DND-41 (cell line): ENCODE measurements around the gene BCR.

Source experiments
- ATAC-seq: fragments of 200-7000 bp; cut with Tn5 transposase; 3 replicates; pipeline ENCODE4 v1.9.1; 2021; ENCODE audit warnings: low read depth; ENCODE audit not compliant: insufficient read depth
- DNase-seq: peaks from one replicate; pipeline ENCODE4 v3.0.0-alpha.2; 2020
- H2AFZ ChIP-seq: 2 replicates; pipeline ENCODE4 v1.6.0; 2012; ENCODE audit warnings: low read depth, low read length
- H3K27ac ChIP-seq: 2 replicates; pipeline ENCODE4 v1.5.1; 2012; ENCODE audit warnings: low read length, inconsistent platforms
- H3K27me3 ChIP-seq: fragments of 200-600 bp; sonication (generic); 2 replicates; pipeline ENCODE4 v1.6.0; 2012; ENCODE audit warnings: low read length, mild to moderate bottlenecking, inconsistent platforms; ENCODE audit not compliant: insufficient read depth, poor library complexity
- H3K36me3 ChIP-seq: 2 replicates; pipeline ENCODE4 v1.5.1; 2012; ENCODE audit warnings: low read length, inconsistent platforms; ENCODE audit not compliant: insufficient read depth
- H3K4me1 ChIP-seq: 2 replicates; pipeline ENCODE4 v1.5.1; 2012; ENCODE audit warnings: mild to moderate bottlenecking, low read length; ENCODE audit not compliant: insufficient read depth
- H3K4me2 ChIP-seq: 2 replicates; pipeline ENCODE4 v1.6.0; 2012; ENCODE audit warnings: mild to moderate bottlenecking, moderate library complexity, low read length, inconsistent platforms; ENCODE audit not compliant: insufficient read depth
- H3K4me3 ChIP-seq, 2 experiments: fragments of 200-600 bp in 1 of 2; shearing (Covaris generic) in 1 of 2; 2 replicates each; pipeline ENCODE4 v1.5.1; 2012 to 2016; ENCODE audit warnings: inconsistent platforms in 2 of 2, low read length in 2 of 2, mild to moderate bottlenecking in 2 of 2, low read depth in 1 of 2, moderate library complexity in 1 of 2
- H3K79me2 ChIP-seq: 2 replicates; pipeline ENCODE4 v1.6.0; 2012; ENCODE audit warnings: low read length, inconsistent platforms; ENCODE audit not compliant: insufficient read depth
- H3K9ac ChIP-seq: 2 replicates; pipeline ENCODE4 v1.6.0; 2012; ENCODE audit warnings: low read depth, mild to moderate bottlenecking, inconsistent platforms, low read length, moderate library complexity
- H3K9me3 ChIP-seq: 2 replicates; pipeline ENCODE4 v1.5.1; 2012; ENCODE audit warnings: low read length, moderate library complexity, mild to moderate bottlenecking, inconsistent platforms; ENCODE audit not compliant: insufficient read depth, severe bottlenecking
- H4K20me1 ChIP-seq: 2 replicates; pipeline ENCODE4 v1.6.0; 2012; ENCODE audit warnings: low read length; ENCODE audit not compliant: insufficient read depth
- EZH2 ChIP-seq: IDR thresholded peaks from 3 replicates; pipeline ENCODE4 v1.6.1; 2012; ENCODE audit warnings: borderline replicate concordance, low read depth, mild to moderate bottlenecking, moderate library complexity, low read length, inconsistent platforms; ENCODE audit not compliant: severe bottlenecking
- TF ChIP-seq, protein P1 (sequence below): IDR thresholded peaks from 2 replicates; pipeline ENCODE4 v1.5.1; 2012; ENCODE audit warnings: borderline replicate concordance, low read length, moderate library complexity, mild to moderate bottlenecking; ENCODE audit not compliant: poor library complexity, severe bottlenecking; ENCODE audit errors: extremely low read depth

The BCR gene

DNA sequence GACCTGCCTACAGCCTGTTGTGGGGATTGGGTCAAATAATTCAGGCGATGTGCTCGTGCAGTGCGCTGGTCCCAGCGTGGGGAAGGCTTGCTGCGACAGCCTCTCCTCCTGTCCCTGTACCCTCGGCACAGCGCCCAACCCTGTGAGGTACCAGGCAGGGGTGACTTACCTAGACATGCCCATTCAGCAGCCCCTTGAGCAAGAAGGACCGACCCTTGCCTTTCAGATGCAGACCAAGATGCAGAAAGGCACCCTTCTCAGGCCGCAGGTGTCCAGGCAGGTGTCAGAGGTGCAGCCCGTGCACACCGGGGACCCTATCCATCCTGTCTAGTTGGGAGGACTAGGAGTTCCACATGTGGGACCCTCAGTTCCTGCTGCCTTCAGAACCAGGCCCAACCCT lies 102.7 kb downstream of the BCR start:
- ATAC-seq (no peak), DNase-seq (no peak)
- no peaks in the 10 kb centered on the region for H3K79me2 ChIP-seq
- no peaks in the 10 kb centered on the region for H3K4me1 ChIP-seq
- no peak overlapping the region for H3K4me3 ChIP-seq
- TF ChIP-seq, protein P1, sequence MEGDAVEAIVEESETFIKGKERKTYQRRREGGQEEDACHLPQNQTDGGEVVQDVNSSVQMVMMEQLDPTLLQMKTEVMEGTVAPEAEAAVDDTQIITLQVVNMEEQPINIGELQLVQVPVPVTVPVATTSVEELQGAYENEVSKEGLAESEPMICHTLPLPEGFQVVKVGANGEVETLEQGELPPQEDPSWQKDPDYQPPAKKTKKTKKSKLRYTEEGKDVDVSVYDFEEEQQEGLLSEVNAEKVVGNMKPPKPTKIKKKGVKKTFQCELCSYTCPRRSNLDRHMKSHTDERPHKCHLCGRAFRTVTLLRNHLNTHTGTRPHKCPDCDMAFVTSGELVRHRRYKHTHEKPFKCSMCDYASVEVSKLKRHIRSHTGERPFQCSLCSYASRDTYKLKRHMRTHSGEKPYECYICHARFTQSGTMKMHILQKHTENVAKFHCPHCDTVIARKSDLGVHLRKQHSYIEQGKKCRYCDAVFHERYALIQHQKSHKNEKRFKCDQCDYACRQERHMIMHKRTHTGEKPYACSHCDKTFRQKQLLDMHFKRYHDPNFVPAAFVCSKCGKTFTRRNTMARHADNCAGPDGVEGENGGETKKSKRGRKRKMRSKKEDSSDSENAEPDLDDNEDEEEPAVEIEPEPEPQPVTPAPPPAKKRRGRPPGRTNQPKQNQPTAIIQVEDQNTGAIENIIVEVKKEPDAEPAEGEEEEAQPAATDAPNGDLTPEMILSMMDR = no peak
- no peak for TF ChIP-seq EZH2
- H2AFZ ChIP-seq = no peak overlapping the region
- H3K9ac ChIP-seq = no peak overlapping the region
- no peak overlapping the region for H3K27ac ChIP-seq
- H3K27me3 ChIP-seq = no peaks in the 10 kb centered on the region
- H3K4me2 ChIP-seq = no peak overlapping the region
- peaks cover 96% of the 10 kb centered on the region for H3K36me3 ChIP-seq
- H3K9me3 ChIP-seq = no peaks in the 10 kb centered on the region
- H4K20me1 ChIP-seq = peaks cover 41% of the 10 kb centered on the region

DNA sequence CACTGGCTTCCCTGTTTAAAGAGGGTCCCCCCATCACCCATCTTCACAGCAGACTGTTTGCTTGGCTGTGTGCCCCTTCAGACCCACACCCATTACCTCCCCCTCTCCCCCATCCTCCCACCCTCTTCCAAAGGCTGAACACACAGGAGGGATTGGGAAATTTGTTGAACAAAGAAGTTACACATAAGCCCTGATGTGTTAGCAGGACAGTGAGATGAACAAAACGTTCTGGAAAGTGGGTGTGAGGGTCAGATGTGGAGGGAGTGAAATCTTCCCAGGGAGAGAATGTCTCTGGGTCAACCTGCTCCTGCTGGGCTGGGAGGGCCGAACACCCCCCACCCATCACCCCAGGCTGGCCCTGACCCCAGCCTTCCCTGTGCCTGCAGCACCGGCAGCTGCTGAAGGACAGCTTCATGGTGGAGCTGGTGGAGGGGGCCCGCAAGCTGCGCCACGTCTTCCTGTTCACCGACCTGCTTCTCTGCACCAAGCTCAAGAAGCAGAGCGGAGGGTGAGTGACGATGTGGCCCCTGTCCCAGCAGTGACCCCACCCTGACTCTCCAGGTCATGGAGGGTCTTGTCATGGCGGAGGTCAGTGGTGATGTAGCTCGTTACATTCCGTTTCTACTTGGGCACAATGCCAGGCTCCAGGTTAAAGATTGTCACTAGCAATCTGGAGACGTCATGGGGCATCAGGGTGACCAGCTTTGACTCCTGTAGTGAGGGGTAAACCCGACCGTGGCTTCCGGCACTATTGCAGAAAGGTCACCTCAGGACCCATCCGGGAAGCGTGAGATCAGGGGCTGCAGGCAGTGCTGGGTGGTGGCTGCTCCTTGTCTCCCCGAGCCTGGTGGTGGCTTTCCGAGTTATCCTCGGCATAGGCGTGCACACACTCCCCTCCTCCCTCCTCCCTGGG lies 103.5 kb downstream of the BCR start:
- no peak for DNase-seq
- Histone ChIP-seq H3K27ac (no peak overlapping the region), H4K20me1 (peaks cover 39% of the 10 kb centered on the region), H3K27me3 (no peaks in the 10 kb centered on the region), H2AFZ (no peak overlapping the region), H3K9ac (no peak overlapping the region), H3K79me2 (no peaks in the 10 kb centered on the region), H3K4me2 (no peak overlapping the region), H3K4me1 (no peaks in the 10 kb centered on the region), H3K9me3 (no peaks in the 10 kb centered on the region), H3K36me3 (peaks cover 96% of the 10 kb centered on the region), H3K4me3 (no peak overlapping the region)
- no peak for ATAC-seq
- TF ChIP-seq EZH2 = no peak
- TF ChIP-seq, protein P1 = no peak

DNA sequence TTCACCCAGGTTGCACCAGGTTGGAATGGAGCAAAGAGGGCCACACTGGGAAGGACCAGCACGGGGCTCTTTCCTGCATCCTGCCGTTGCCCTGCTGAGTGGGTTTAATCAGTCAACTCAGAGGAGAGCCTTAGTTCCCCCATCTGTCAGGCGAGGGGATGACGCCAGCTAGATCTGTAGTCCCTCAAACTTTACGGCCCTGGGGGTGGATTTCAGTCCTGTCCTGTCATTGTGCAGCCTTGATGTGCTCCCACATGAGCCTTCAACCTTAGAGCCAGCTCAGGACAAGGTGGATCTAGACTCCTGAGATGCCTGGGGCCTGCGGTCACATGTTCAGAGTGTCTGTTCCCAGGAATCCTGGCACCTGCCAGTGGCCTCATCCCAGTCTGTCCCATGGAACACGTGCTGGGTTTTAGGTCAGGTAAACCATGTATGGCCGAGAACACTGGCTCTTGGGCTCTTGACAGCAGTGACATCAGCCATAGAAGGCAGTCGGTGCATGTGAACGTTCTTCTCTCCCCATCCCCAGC lies 104.3 kb downstream of the BCR start:
- 0 out of 2 replicates have a peak overlapping the region, but pooled peaks have one; percentile 7 for H3K27ac ChIP-seq

More for the DNA sequence above, 104.3 kb downstream of the BCR start:
- Histone ChIP-seq H3K4me1 (no peaks in the 10 kb centered on the region), H4K20me1 (peaks cover 34% of the 10 kb centered on the region), H3K4me2 (no peak overlapping the region), H3K36me3 (peaks cover 96% of the 10 kb centered on the region), H3K4me3 (no peak overlapping the region), H2AFZ (no peak overlapping the region), H3K27me3 (no peaks in the 10 kb centered on the region), H3K79me2 (no peaks in the 10 kb centered on the region), H3K9ac (no peak overlapping the region), H3K9me3 (no peaks in the 10 kb centered on the region)
- ATAC-seq = no peak
- TF ChIP-seq, protein P1 = no peak
- no peak for TF ChIP-seq EZH2
- no peak for DNase-seq
